Motor neuron (in vitro differentiated cells): ENCODE data around the gene LINS1. TPM values are rescaled to one million over a fixed set of nuclear protein-coding genes. Genes with fewer than 3 reads are reported as not detected.

Experiments used
- ATAC-seq, 8 experiments: fragments of 200-7000 bp; cut with Tn5 transposase; replicated peaks in 6 of 8; 2 replicates each; pipeline ENCODE4 v1.8.0; 2021; ENCODE audit warnings: mild to moderate bottlenecking in 8 of 8, moderate library complexity in 8 of 8
- H3K27ac ChIP-seq, 2 donors: fragments of 250-450 bp; sonication (Bioruptor Pico); 2 replicates each; pipeline ENCODE4 v1.9.0; 2021; ENCODE audit warnings: antibody characterized with exemption in 2 of 2, mild to moderate bottlenecking in 2 of 2, moderate library complexity in 1 of 2
- H3K4me1 ChIP-seq, 2 donors: fragments of 250-450 bp; sonication (Bioruptor Pico); replicated peaks in 1 of 2; 2 replicates each; pipeline ENCODE4 v1.6.1; 2021; ENCODE audit warnings: antibody characterized with exemption in 2 of 2, mild to moderate bottlenecking in 2 of 2, moderate library complexity in 1 of 2
- H3K4me3 ChIP-seq, 5 donors: fragments of 250-450 bp; sonication (Bioruptor Pico); 2 replicates each; pipeline ENCODE4 v1.9.0; 2021; ENCODE audit warnings: antibody characterized with exemption in 5 of 5, mild to moderate bottlenecking in 5 of 5, moderate library complexity in 4 of 5
- WGBS, 10 experiments: fragments of 450-650 bp; shearing (Covaris generic); methylation state at CpG; one replicate each; pipeline ENCODE4 v1.0.0; 2022; 5-methylcytosine and 5-hydroxymethylcytosine counted together
- in situ Hi-C, 9 experiments: fragments of 400-800 bp; cut with MboI; loops; one replicate each; pipeline ENCODE4 v1.15.0; 2021; ENCODE audit warnings: low sequenced_read_pairs in 9 of 9, low pct_unique_long_range_greater_than_20kb in 2 of 9; ENCODE audit not compliant: unreplicated experiment in 9 of 9
- total RNA-seq, 8 experiments: library from RNA; unstranded; fragments of 300-600 nt; gene quantifications; 2 replicates each; pipeline versions ENCODE4 v1.2.3 to v1.2.4, GENCODE V29; 2022

The LINS1 gene
- total RNA-seq = 10 to 100 TPM; 12.1 to 42.4 (median 14.0) TPM

GRCh38 chr15:100602064-100602822, at the start of gene LINS1, which contains the start of gene ASB7:
Gene LINS1 (minus strand): TSS chr15:100602184. CDS start chr15:100580842, 21,342 bp downstream.
Gene ASB7 (plus strand): TSS chr15:100602589. CDS start chr15:100612217, 9,628 bp downstream.
- in situ Hi-C loops = loop anchor here in 3 of 9 experiments (25.0 kb wide), 1 partner anchor 660 kb away; the partner anchor contains the start of gene CHSY1 (in 3 of the 3)
- peak; percentile 85 to 95 (median 94) for ATAC-seq
- peaks cover 2 to 4% of the 10 kb centered on the region in 2 donors for H3K4me1 ChIP-seq
- H3K27ac ChIP-seq = peak within 1 kb of the TSS; percentile 61 to 72
- WGBS, 10 experiments = 0 to 3% (median 1%) methylated on average over 5 to 15 of the region's 51 CpGs; no CpG with 5 or more reads in 4 of the 10 experiments
- H3K4me3 ChIP-seq = peak within 1 kb of the TSS; percentile 67 to 83 (median 75)

GRCh38 chr15:100651253-100651652, 49.3 kb upstream of the LINS1 start:
- Histone ChIP-seq H3K27ac (no peak overlapping the region), H3K4me1 (no peaks in the 10 kb centered on the region), H3K4me3 (no peak overlapping the region)
- ATAC-seq = peak in 2 of 8 experiments; percentile 56 to 79
- in situ Hi-C loops = loop anchor here in 2 of 9 experiments (25.0 kb wide), 2 partner anchors 236 to 361 kb away; partner anchors contain the start of gene ALDH1A3 (in 2 of the 2)
- 29 to 97% (median 74%) methylated on average over 1 to 5 of the region's 5 CpGs; no CpG with 5 or more reads in 5 of the 10 experiments for WGBS, 10 experiments

GRCh38 chr15:100650685-100651084, 48.7 kb upstream of the LINS1 start:
- no peak overlapping the region for H3K4me3 ChIP-seq
- H3K27ac ChIP-seq = no peak overlapping the region
- in situ Hi-C loops = loop anchor here in 2 of 9 experiments (25.0 kb wide), 2 partner anchors 237 to 362 kb away; partner anchors contain the start of gene ALDH1A3 (in 2 of the 2)
- H3K4me1 ChIP-seq = no peaks in the 10 kb centered on the region
- ATAC-seq = no peak
- 6 to 86% (median 66%) methylated on average over 1 of the region's 1 CpG; no CpG with 5 or more reads in 2 of the 10 experiments for WGBS, 10 experiments

GRCh38 chr15:100648951-100649350, 47.0 kb upstream of the LINS1 start:
- 40 to 95% (median 88%) methylated on average over 3 to 8 of the region's 8 CpGs for WGBS, 10 experiments
- H3K27ac ChIP-seq = no peak overlapping the region
- ATAC-seq = no peak
- in situ Hi-C loops = loop anchor here in 6 of 9 experiments (10.0 to 25.0 kb wide), 4 partner anchors 238 to 613 kb away; partner anchors contain the start of genes CHSY1 (in 2 of the 6) and ALDH1A3 (in 1 of the 6)
- H3K4me3 ChIP-seq = no peak overlapping the region
- no peaks in the 10 kb centered on the region for H3K4me1 ChIP-seq

GRCh38 chr15:100645671-100646070, 43.7 kb upstream of the LINS1 start:
- H3K4me3 ChIP-seq = no peak overlapping the region
- H3K4me1 ChIP-seq = no peaks in the 10 kb centered on the region
- no peak for ATAC-seq
- H3K27ac ChIP-seq = no peak overlapping the region
- in situ Hi-C loops = loop anchor here in 6 of 9 experiments (10.0 to 25.0 kb wide), 4 partner anchors 242 to 617 kb away; partner anchors contain the start of genes CHSY1 (in 2 of the 6) and ALDH1A3 (in 1 of the 6)
- 79 to 100% (median 95%) methylated on average over 4 to 5 of the region's 5 CpGs; no CpG with 5 or more reads in 4 of the 10 experiments for WGBS, 10 experiments

- ATAC-seq = peak in 1 of 8 experiments; percentile 69
- no peak overlapping the region for H3K27ac ChIP-seq
- H3K4me1 ChIP-seq = no peaks in the 10 kb centered on the region
- WGBS, 10 experiments = 88 to 100% methylated on average over 1 to 4 of the region's 4 CpGs; no CpG with 5 or more reads in 8 of the 10 experiments
- no peak overlapping the region for H3K4me3 ChIP-seq
- in situ Hi-C loops = loop anchor here in 6 of 9 experiments (10.0 to 25.0 kb wide), 4 partner anchors 244 to 619 kb away; partner anchors contain the start of genes CHSY1 (in 2 of the 6) and ALDH1A3 (in 1 of the 6)
Observed at GRCh38 chr15:100642950-100643338, 41.0 kb upstream of the LINS1 start.

GRCh38 chr15:100642213-100642949, 40.4 kb upstream of the LINS1 start:
- Histone ChIP-seq H3K4me1 (no peaks in the 10 kb centered on the region), H3K4me3 (no peak overlapping the region), H3K27ac (no peak overlapping the region)
- WGBS, 10 experiments = 80 to 100% (median 87%) methylated on average over 1 to 8 of the region's 9 CpGs; no CpG with 5 or more reads in 2 of the 10 experiments
- ATAC-seq = no peak
- in situ Hi-C loops = loop anchor here in 6 of 9 experiments (10.0 to 25.0 kb wide), 4 partner anchors 245 to 620 kb away; partner anchors contain the start of genes CHSY1 (in 2 of the 6) and ALDH1A3 (in 1 of the 6)

GRCh38 chr15:100638177-100638730, 36.3 kb upstream of the LINS1 start:
- ATAC-seq = no peak
- WGBS, 10 experiments = 93 to 100% (median 97%) methylated on average over 1 to 10 of the region's 11 CpGs
- Histone ChIP-seq H3K4me1 (no peaks in the 10 kb centered on the region), H3K4me3 (no peak overlapping the region), H3K27ac (no peak overlapping the region)
- in situ Hi-C loops = loop anchor here in 5 of 9 experiments (25.0 kb wide), 3 partner anchors 249 to 624 kb away; partner anchors contain the start of genes CHSY1 (in 2 of the 5) and ALDH1A3 (in 1 of the 5)

- 0 to 100% (median 73%) methylated on average over 1 to 5 of the region's 11 CpGs; no CpG with 5 or more reads in 4 of the 10 experiments for WGBS, 10 experiments
- no peaks in the 10 kb centered on the region for H3K4me1 ChIP-seq
- H3K4me3 ChIP-seq = no peak overlapping the region
- no peak for ATAC-seq
- in situ Hi-C loops = loop anchor here in 5 of 9 experiments (25.0 kb wide), 3 partner anchors 252 to 627 kb away; partner anchors contain the start of genes CHSY1 (in 2 of the 5) and ALDH1A3 (in 1 of the 5)
- H3K27ac ChIP-seq = no peak overlapping the region
Observed at GRCh38 chr15:100635406-100636071, 33.6 kb upstream of the LINS1 start.

GRCh38 chr15:100633763-100634075, 31.7 kb upstream of the LINS1 start:
- no peaks in the 10 kb centered on the region for H3K4me1 ChIP-seq
- in situ Hi-C loops = loop anchor here in 5 of 9 experiments (25.0 kb wide), 3 partner anchors 254 to 629 kb away; partner anchors contain the start of genes CHSY1 (in 2 of the 5) and ALDH1A3 (in 1 of the 5)
- no peak for ATAC-seq
- H3K4me3 ChIP-seq = no peak overlapping the region
- no peak overlapping the region for H3K27ac ChIP-seq
- 56 to 100% (median 79%) methylated on average over 1 of the region's 1 CpG; no CpG with 5 or more reads in 6 of the 10 experiments for WGBS, 10 experiments

GRCh38 chr15:100631831-100632230, 29.8 kb upstream of the LINS1 start:
- Histone ChIP-seq H3K4me1 (no peaks in the 10 kb centered on the region), H3K27ac (no peak overlapping the region), H3K4me3 (no peak overlapping the region)
- in situ Hi-C loops = loop anchor here in 5 of 9 experiments (25.0 kb wide), 3 partner anchors 255 to 630 kb away; partner anchors contain the start of genes CHSY1 (in 2 of the 5) and ALDH1A3 (in 1 of the 5)
- 83 to 100% (median 89%) methylated on average over 1 to 9 of the region's 10 CpGs; no CpG with 5 or more reads in 1 of the 10 experiments for WGBS, 10 experiments
- ATAC-seq = no peak
